K562 (cell line): ENCODE results near the gene REC8. TPM values are rescaled to one million over a fixed set of nuclear protein-coding genes. Genes with fewer than 3 reads are reported as not detected.

Experiments used
- MCM3 ChIP-seq: fragments of 450-650 bp; IDR thresholded peaks from 2 replicates; pipeline ENCODE4 v1.6.1; 2016
- MCM7 ChIP-seq, 2 experiments: fragments of 450-650 bp; IDR thresholded peaks; 2 replicates each; pipeline ENCODE4 v1.6.1; 2016 to 2018
- NBN ChIP-seq: fragments of 450-650 bp; IDR thresholded peaks from 2 replicates; pipeline ENCODE4 v1.6.1; 2016; ENCODE audit warnings: low read depth, mild to moderate bottlenecking
- NFIC ChIP-seq: fragments of 450-650 bp; IDR thresholded peaks from 2 replicates; pipeline ENCODE4 v1.6.1; 2017; ENCODE audit warnings: mild to moderate bottlenecking, inconsistent platforms
- PHF21A ChIP-seq: fragments of 450-650 bp; IDR thresholded peaks from 2 replicates; pipeline ENCODE4 v1.6.1; 2017; ENCODE audit warnings: low read depth, borderline replicate concordance
- SRF ChIP-seq, 2 experiments: fragments of 250-450, 450-650 bp in 1 of 2; sonication (Bioruptor Pico) in 1 of 2; sonication (generic) in 1 of 2; formaldehyde crosslinking; IDR thresholded peaks; 2 replicates each; pipeline versions ENCODE4 v1.5.0 to v1.5.1; 2020 to 2022; ENCODE audit warnings: mild to moderate bottlenecking in 1 of 2, missing genetic modification reagents in 1 of 2
- ZFP30 ChIP-seq: fragments of 250-450 bp; sonication (Bioruptor Pico); IDR thresholded peaks from 2 replicates; pipeline ENCODE4 v1.8.0; 2022; ENCODE audit warnings: moderate library complexity, mild to moderate bottlenecking, inconsistent platforms, borderline replicate concordance
- ZFP36 ChIP-seq: fragments of 150-350 bp; IDR thresholded peaks from 2 replicates; pipeline ENCODE4 v1.6.1; 2018; ENCODE audit warnings: low read length, low read depth; ENCODE audit not compliant: partially characterized antibody
- ZNF431 ChIP-seq: sonication (generic); formaldehyde crosslinking; IDR thresholded peaks from 2 replicates; pipeline ENCODE4 v1.8.0; 2022; ENCODE audit warnings: mild to moderate bottlenecking, missing genetic modification reagents
- ZNF696 ChIP-seq: fragments of 250-450 bp; sonication (Bioruptor Pico); conservative IDR thresholded peaks from 2 replicates; pipeline ENCODE4 v1.4.0; 2020; ENCODE audit warnings: mild to moderate bottlenecking, moderate library complexity
- polyA plus RNA-seq, 8 experiments: library from polyadenylated mRNA; depleted of rRNA in 4 of 8; stranded (reverse) in 5 of 8; unstranded in 3 of 8; fragments of >200 nt; fragmentation: Nextera tagmentation in 2 of 8; fragmentation: Illumina TruSeq in 1 of 8; extraction: Ambion mirVana in 2 of 8; extraction: Trizol in 1 of 8; gene quantifications; 2 replicates each; pipeline versions ENCODE4 v1.2.1 to v1.2.3, GENCODE V29; 2011 to 2014; ENCODE audit warnings: inconsistent platforms in 1 of 8, missing spikeins in 1 of 8
- total RNA-seq, 7 experiments: library from RNA; depleted of rRNA in 6 of 7; stranded (reverse); fragments of >200 nt in 6 of 7; fragmentation: Illumina TruSeq in 2 of 7; extraction: Trizol in 2 of 7; gene quantifications; 2 replicates each; pipeline versions ENCODE4 v1.2.1 to v1.2.3, GENCODE V29; 2011 to 2021; ENCODE audit warnings: low replicate concordance in 1 of 7
- TF ChIP-seq, protein P1 (sequence below), 2 experiments: fragments of 450-650 bp; IDR thresholded peaks; 2 replicates each; pipeline ENCODE4 v1.6.1; 2016; ENCODE audit warnings: mild to moderate bottlenecking in 2 of 2, borderline replicate concordance in 1 of 2, low read depth in 1 of 2, moderate library complexity in 1 of 2
- TF ChIP-seq, protein P2 (sequence below): fragments of 450-650 bp; formaldehyde crosslinking; conservative IDR thresholded peaks from 2 replicates; pipeline ENCODE4 v1.4.0; 2022; ENCODE audit warnings: mild to moderate bottlenecking, missing genetic modification characterization
- TF ChIP-seq, protein P3 (sequence below): conservative IDR thresholded peaks from 2 replicates; pipeline ENCODE4 v1.6.1; 2011; ENCODE audit warnings: low read depth, mild to moderate bottlenecking, low read length; ENCODE audit not compliant: control insufficient read depth

Gene REC8
- total and polyA plus RNA-seq, 9 of the 15 experiments (the other 6 are each of a cell fraction or from before 2014, with no cell fraction given) = 0.11 to 2.5 (median 0.85) TPM

DNA sequence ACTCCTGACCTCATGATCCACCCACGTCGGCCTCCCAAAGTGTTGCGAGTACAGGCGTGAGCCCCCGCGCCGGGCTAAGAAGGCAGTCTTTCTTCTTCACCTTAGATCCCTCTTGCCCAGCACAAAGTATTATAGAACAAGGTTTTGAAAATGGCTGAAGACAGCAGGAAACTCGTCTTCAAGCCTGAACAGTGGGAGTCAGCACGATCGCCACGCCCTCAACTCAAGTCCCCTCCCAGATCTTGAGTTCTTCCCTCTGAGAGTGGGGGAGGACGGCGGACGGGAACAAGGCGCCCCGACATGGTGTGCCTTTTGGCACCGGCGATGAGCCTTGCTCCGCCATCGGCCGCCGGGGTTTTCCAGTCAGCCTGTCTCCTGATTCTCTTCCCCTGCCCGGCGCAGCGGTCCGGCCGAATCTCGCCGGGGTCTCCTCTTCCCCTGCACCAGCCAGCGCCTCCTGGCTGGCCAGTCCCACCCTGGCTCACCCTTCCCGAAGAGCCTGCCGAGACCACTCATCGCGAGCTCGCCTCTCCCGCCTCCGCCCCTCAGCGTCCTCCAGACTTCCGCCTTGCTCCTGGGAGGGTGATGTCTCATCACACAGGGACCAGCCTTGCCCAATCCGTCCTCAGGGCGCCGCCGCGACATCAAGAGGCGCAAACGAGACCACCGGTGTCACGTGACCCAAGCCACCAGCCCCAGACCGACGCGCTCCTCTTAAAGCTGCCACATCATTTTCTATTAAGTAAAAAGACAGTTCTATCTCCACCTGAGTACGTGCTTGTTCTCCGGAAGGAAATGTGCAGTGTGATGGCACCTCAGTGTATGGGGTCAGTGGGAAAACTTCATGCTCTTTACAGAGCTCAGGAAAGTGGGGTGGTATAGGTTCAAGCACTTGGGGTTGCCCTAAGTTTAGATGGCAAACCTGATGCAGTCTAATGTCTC, 41.3 kb downstream of the REC8 start, which contains the start of gene CHMP4A (continued):
- TF ChIP-seq, protein P1, sequence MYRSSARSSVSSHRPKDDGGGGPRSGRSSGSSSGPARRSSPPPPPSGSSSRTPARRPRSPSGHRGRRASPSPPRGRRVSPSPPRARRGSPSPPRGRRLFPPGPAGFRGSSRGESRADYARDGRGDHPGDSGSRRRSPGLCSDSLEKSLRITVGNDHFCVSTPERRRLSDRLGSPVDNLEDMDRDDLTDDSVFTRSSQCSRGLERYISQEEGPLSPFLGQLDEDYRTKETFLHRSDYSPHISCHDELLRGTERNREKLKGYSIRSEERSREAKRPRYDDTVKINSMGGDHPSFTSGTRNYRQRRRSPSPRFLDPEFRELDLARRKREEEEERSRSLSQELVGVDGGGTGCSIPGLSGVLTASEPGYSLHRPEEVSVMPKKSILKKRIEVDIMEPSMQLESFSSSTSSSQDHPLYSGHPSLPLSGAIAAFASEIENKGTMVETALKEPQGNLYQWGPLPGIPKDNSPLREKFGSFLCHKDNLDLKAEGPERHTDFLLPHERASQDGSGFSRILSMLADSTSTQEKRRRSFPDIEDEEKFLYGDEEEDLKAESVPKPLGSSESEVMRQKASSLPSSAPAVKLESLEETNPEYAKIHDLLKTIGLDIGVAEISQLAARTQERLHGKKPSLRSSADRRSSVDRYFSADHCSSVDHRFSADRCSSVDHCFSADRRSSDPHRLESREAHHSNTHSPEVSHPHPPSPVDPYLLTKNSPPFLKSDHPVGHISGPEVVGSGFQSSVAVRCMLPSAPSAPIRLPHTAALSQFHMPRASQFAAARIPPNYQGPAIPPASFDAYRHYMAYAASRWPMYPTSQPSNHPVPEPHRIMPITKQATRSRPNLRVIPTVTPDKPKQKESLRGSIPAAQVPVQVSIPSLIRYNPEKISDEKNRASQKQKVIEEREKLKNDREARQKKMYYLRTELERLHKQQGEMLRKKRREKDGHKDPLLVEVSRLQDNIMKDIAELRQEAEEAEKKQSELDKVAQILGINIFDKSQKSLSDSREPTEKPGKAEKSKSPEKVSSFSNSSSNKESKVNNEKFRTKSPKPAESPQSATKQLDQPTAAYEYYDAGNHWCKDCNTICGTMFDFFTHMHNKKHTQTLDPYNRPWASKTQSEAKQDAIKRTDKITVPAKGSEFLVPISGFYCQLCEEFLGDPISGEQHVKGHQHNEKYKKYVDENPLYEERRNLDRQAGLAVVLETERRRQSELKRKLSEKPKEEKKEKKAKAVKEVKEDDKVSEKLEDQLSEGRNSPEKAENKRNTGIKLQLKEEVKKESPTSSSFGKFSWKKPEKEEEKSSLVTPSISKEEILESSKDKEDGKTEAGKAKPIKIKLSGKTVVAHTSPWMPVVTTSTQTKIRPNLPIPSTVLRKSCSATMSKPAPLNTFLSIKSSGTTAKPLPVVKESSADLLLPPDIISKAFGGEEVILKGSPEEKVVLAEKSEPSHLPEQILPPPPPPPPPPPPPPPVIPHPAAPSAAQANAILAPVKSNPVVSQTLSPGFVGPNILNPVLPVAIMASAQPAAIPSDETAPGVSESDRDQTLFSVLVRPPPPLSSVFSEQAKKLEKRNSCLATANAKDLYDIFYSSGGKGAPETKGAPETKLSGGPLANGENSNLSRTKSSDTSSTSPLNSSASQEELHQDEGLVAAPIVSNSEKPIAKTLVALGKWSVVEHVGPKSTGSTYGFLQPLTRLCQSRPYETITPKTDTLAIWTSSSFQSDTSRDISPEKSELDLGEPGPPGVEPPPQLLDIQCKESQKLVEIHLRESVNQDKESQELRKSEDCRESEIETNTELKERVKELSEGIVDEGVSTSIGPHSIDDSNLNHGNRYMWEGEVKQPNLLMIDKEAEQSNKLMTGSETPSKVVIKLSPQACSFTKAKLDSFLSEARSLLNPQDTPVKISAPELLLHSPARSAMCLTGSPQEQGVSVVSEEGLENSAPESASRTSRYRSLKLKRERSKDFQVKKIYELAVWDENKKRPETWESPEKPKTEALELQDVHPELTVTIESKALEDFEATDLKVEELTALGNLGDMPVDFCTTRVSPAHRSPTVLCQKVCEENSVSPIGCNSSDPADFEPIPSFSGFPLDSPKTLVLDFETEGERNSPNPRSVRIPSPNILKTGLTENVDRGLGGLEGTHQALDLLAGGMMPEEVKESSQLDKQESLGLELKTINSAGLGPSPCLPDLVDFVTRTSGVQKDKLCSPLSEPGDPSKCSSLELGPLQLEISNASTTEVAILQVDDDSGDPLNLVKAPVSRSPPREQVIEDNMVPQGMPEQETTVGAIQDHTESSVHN (IDR thresholded peaks at IDR 0.05; ENCODE audit: borderline replicate concordance in 1 of 2, low read depth in 1 of 2) = no peak
- no peak for TF ChIP-seq MCM3
- no peak for TF ChIP-seq ZNF696 (CRISPR knock-in tag)
- TF ChIP-seq, protein P2, sequence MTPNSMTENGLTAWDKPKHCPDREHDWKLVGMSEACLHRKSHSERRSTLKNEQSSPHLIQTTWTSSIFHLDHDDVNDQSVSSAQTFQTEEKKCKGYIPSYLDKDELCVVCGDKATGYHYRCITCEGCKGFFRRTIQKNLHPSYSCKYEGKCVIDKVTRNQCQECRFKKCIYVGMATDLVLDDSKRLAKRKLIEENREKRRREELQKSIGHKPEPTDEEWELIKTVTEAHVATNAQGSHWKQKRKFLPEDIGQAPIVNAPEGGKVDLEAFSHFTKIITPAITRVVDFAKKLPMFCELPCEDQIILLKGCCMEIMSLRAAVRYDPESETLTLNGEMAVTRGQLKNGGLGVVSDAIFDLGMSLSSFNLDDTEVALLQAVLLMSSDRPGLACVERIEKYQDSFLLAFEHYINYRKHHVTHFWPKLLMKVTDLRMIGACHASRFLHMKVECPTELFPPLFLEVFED (CRISPR knock-in tag) = 0 out of 2 replicates have a peak, but pooled peaks have one; percentile 24
- no peak; the same call in 1 of the 2 replicates for TF ChIP-seq NBN
- TF ChIP-seq ZNF431 (CRISPR knock-in tag) = 0 out of 2 replicates have a peak, but pooled peaks have one; percentile 33
- TF ChIP-seq ZFP36 = no peak
- no peak for TF ChIP-seq ZFP30 (CRISPR knock-in tag)
- TF ChIP-seq, protein P3, sequence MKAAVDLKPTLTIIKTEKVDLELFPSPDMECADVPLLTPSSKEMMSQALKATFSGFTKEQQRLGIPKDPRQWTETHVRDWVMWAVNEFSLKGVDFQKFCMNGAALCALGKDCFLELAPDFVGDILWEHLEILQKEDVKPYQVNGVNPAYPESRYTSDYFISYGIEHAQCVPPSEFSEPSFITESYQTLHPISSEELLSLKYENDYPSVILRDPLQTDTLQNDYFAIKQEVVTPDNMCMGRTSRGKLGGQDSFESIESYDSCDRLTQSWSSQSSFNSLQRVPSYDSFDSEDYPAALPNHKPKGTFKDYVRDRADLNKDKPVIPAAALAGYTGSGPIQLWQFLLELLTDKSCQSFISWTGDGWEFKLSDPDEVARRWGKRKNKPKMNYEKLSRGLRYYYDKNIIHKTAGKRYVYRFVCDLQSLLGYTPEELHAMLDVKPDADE = no peak
- TF ChIP-seq SRF (CRISPR knock-in tag; IDR thresholded peaks at IDR 0.05) = no peak
- 0 out of 2 replicates have a peak, but pooled peaks have one; percentile 7 for TF ChIP-seq PHF21A
- no peak; the same call in none of the 2 replicates for TF ChIP-seq NFIC
- TF ChIP-seq MCM7 (IDR thresholded peaks at IDR 0.05) = no peak
